Smooth muscle cell (in vitro differentiated cells): Measurements from ENCODE around the gene CLASRP. TPM values are rescaled to one million over a fixed set of nuclear protein-coding genes. Genes with fewer than 3 reads are reported as not detected.

Source experiments
- DNase-seq: peaks from one replicate; lab custom pipeline; 2025; ENCODE audit not compliant: unreplicated experiment; lab: John Stamatoyannopoulos, UW
- H2AFZ ChIP-seq: fragments of 200-600 bp; sonication (generic); 2 replicates; pipeline ENCODE4 v1.6.0; 2016; ENCODE audit warnings: antibody characterized with exemption, low read depth, mild to moderate bottlenecking
- H3F3A ChIP-seq: fragments of 200-600 bp; sonication (generic); 2 replicates; pipeline ENCODE4 v1.6.0; 2017; ENCODE audit warnings: antibody characterized with exemption, low read depth
- H3K27ac ChIP-seq: fragments of 200-600 bp; sonication (generic); 2 replicates; pipeline ENCODE4 v1.5.1; 2016; ENCODE audit warnings: low read depth, mild to moderate bottlenecking
- H3K27me3 ChIP-seq: fragments of 200-600 bp; sonication (generic); 2 replicates; pipeline ENCODE4 v1.6.1; 2016; ENCODE audit warnings: low read depth, mild to moderate bottlenecking
- H3K36me3 ChIP-seq: fragments of 200-600 bp; sonication (generic); 2 replicates; pipeline ENCODE4 v1.5.1; 2016; ENCODE audit warnings: low read depth
- H3K4me1 ChIP-seq: fragments of 200-600 bp; sonication (generic); 2 replicates; pipeline ENCODE4 v1.5.1; 2016; ENCODE audit warnings: low read depth
- H3K4me2 ChIP-seq: fragments of 200-600 bp; sonication (generic); 2 replicates; pipeline ENCODE4 v1.6.0; 2016; ENCODE audit warnings: mild to moderate bottlenecking
- H3K4me3 ChIP-seq: fragments of 200-600 bp; sonication (generic); 2 replicates; pipeline ENCODE4 v1.5.1; 2016; ENCODE audit warnings: mild to moderate bottlenecking
- H3K79me2 ChIP-seq: fragments of 200-600 bp; sonication (generic); 2 replicates; pipeline ENCODE4 v1.6.0; 2016; ENCODE audit warnings: low read depth, mild to moderate bottlenecking
- H3K9ac ChIP-seq: fragments of 200-600 bp; sonication (generic); 2 replicates; pipeline ENCODE4 v1.6.0; 2016; ENCODE audit warnings: low read depth
- H3K9me3 ChIP-seq: fragments of 200-600 bp; sonication (generic); replicated peaks from 2 replicates; pipeline ENCODE4 v1.5.1; 2016; ENCODE audit warnings: low read depth
- H4K20me1 ChIP-seq: fragments of 200-600 bp; sonication (generic); 2 replicates; pipeline ENCODE4 v1.6.0; 2016; ENCODE audit warnings: low read depth
- CTCF ChIP-seq: fragments of 200-600 bp; sonication (generic); IDR thresholded peaks from 2 replicates; pipeline ENCODE4 v1.5.1; 2017; ENCODE audit warnings: borderline replicate concordance, mild to moderate bottlenecking, antibody characterized with exemption; ENCODE audit not compliant: insufficient read depth, poor library complexity, severe bottlenecking
- WGBS: methylation state at CpG from one replicate; pipeline ENCODE4 v1.1.7; 2016; ENCODE audit warnings: low lambda C conversion rate; 5-methylcytosine and 5-hydroxymethylcytosine counted together
- polyA plus RNA-seq: library from polyadenylated mRNA; unstranded; fragments of >200 nt; fragmentation: Nextera tagmentation; extraction: Ambion mirVana; gene quantifications from 2 replicates; pipeline ENCODE4 v1.2.1, GENCODE V29; 2016
- total RNA-seq: library from RNA; depleted of rRNA; stranded (reverse); fragments of >200 nt; gene quantifications from 2 replicates; pipeline ENCODE4 v1.2.3, GENCODE V29; 2014

Gene CLASRP
- total and polyA plus RNA-seq, 2 experiments from 2014 or later, result 24.3 to 34.6 TPM

GRCh38 chr19:45059258-45059965, 20.6 kb downstream of the CLASRP start:
- WGBS, result 79% methylated on average over 16 of the region's 16 CpGs
- peaks cover 43% of the 10 kb centered on the region for H4K20me1 ChIP-seq
- peak; percentile 20 for DNase-seq
- no peak overlapping the region for H3K4me2 ChIP-seq
- H3K9ac ChIP-seq, result no peak overlapping the region
- H3K4me3 ChIP-seq, result no peak overlapping the region
- H3K36me3 ChIP-seq, result no peaks in the 10 kb centered on the region
- H2AFZ ChIP-seq, result no peak overlapping the region
- no peaks in the 10 kb centered on the region for H3F3A ChIP-seq
- H3K27ac ChIP-seq, result no peak overlapping the region
- no peaks in the 10 kb centered on the region for H3K4me1 ChIP-seq
- no peaks in the 10 kb centered on the region for H3K9me3 ChIP-seq
- H3K27me3 ChIP-seq, result no peaks in the 10 kb centered on the region
- peak; percentile 82 for TF ChIP-seq CTCF
- H3K79me2 ChIP-seq, result no peaks in the 10 kb centered on the region

GRCh38 chr19:45061965-45062364, 23.1 kb downstream of the CLASRP start:
- H3K4me1 ChIP-seq, result no peaks in the 10 kb centered on the region
- no peak overlapping the region for H3K9ac ChIP-seq
- H3F3A ChIP-seq, result no peaks in the 10 kb centered on the region
- H2AFZ ChIP-seq, result no peak overlapping the region
- no peaks in the 10 kb centered on the region for H3K36me3 ChIP-seq
- no peak for TF ChIP-seq CTCF
- peaks cover 32% of the 10 kb centered on the region for H4K20me1 ChIP-seq
- no peak for DNase-seq
- H3K27me3 ChIP-seq, result no peaks in the 10 kb centered on the region
- no peak overlapping the region for H3K4me3 ChIP-seq
- H3K27ac ChIP-seq, result no peak overlapping the region
- no peaks in the 10 kb centered on the region for H3K79me2 ChIP-seq
- H3K4me2 ChIP-seq, result no peak overlapping the region
- H3K9me3 ChIP-seq, result no peaks in the 10 kb centered on the region
- over 99% methylated on average over 4 of the region's 4 CpGs for WGBS

- no peaks in the 10 kb centered on the region for H3K27me3 ChIP-seq
- no peak overlapping the region for H3K4me3 ChIP-seq
- no peak overlapping the region for H3K27ac ChIP-seq
- H3K4me1 ChIP-seq, result no peaks in the 10 kb centered on the region
- no peak for TF ChIP-seq CTCF
- 99% methylated on average over 56 of the region's 85 CpGs for WGBS
- no peak overlapping the region for H2AFZ ChIP-seq
- no peak overlapping the region for H3K4me2 ChIP-seq
- no peaks in the 10 kb centered on the region for H3K36me3 ChIP-seq
- H3K9me3 ChIP-seq, result no peaks in the 10 kb centered on the region
- H4K20me1 ChIP-seq, result peaks cover 28% of the 10 kb centered on the region
- H3F3A ChIP-seq, result no peaks in the 10 kb centered on the region
- DNase-seq, result no peak
- no peak overlapping the region for H3K9ac ChIP-seq
- no peaks in the 10 kb centered on the region for H3K79me2 ChIP-seq
Measured at GRCh38 chr19:45063851-45064801, 25.3 kb downstream of the CLASRP start.
